RCC 7860 (cell line): Measurements from ENCODE around the gene UXS1.

Experiments
- DNase-seq: peaks from one replicate; pipeline ENCODE4 v3.0.0-alpha.2; 2015; ENCODE audit warnings: low spot score
- FAIRE-seq: peaks from 2 replicates; lab custom pipeline; 2012; peaks lifted over from hg19 to GRCh38; lab: Jason Lieb, UNC

UXS1 gene

DNA sequence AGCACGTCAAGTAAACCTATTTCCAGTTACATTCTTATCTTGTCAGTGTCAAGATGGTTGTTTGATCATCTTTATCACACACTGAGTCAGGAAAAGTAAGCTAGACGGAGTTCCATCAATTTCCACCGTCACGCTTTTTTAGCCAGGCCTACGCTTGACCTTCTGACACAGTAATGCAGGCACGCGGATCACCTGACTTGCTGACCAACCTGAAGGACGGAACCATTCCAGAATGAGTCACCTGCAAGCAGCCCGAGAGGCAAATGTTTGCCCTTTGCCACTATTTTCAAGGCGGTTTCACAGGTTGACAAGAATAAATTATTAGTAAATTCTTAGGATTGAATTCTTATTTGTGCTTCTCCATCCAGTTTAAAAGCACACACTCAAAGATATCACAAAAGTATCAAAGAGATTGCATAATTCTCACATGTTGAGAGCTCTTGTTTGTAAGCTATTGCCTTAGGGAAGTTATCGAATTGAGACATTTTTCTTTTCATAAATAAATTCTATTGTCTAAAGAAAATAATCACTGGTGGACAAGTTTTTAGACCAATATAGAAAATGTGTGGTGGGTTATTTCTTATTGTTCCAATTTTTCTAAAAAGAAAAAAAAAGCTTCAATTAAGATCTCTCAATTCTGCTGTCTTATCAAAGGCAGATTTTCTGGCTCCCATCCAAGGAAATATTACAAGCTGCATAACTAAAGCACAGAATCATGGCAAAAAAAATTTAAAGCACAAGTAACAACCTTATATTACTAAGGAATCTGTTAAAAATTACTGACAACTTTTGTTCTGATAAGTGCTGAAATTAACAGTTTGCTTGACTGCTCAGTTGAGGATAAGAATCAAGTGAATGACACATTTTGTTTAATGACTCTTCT, 31.9 kb downstream of the UXS1 start:
- peak; percentile 91 for DNase-seq
- peak; percentile 98 for FAIRE-seq

DNA sequence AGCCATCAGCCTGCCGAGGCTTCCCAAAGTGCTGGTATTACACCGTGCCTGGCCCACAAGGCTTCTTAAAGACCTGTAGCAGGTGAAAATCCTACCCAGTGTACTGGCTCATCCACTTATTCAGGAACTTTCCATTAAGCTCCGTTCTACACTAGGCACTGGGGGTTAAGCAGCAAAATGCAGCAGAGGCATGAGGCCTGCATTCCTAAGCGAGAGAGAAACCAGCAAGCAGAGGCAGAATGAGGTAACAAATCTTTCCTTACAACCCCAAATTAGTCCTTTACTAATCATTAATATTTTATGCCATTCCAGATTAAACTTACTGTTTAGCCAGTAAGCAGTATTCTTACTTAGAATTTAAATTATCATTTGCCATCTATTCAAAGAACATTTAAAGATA, 32.8 kb downstream of the UXS1 start:
- DNase-seq (no peak), FAIRE-seq (no peak)

DNA sequence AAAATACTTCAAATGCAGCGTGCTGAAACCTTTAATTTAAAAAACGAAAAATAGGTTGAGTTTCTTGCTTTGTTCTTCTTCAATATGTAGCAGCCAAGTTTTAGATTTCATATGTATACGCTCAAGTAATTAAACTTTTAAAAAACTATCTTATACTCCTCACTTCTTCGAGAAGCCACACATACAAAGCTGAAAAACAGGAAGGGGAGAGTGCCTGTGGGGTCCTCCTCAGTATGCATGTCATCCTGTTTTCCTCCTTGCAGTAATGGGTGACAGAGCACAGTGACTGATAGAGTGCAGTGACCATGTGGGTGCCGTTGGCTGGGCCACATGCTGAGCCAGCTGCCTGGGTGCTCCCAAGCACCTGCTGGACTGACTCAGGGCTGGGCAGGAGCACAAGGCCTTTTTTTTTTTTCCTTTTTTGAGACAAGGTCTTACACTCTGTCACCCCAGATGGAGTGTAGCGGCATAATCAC, 33.3 kb downstream of the UXS1 start:
- FAIRE-seq = peak; percentile 62
- peak; percentile 68 for DNase-seq

DNA sequence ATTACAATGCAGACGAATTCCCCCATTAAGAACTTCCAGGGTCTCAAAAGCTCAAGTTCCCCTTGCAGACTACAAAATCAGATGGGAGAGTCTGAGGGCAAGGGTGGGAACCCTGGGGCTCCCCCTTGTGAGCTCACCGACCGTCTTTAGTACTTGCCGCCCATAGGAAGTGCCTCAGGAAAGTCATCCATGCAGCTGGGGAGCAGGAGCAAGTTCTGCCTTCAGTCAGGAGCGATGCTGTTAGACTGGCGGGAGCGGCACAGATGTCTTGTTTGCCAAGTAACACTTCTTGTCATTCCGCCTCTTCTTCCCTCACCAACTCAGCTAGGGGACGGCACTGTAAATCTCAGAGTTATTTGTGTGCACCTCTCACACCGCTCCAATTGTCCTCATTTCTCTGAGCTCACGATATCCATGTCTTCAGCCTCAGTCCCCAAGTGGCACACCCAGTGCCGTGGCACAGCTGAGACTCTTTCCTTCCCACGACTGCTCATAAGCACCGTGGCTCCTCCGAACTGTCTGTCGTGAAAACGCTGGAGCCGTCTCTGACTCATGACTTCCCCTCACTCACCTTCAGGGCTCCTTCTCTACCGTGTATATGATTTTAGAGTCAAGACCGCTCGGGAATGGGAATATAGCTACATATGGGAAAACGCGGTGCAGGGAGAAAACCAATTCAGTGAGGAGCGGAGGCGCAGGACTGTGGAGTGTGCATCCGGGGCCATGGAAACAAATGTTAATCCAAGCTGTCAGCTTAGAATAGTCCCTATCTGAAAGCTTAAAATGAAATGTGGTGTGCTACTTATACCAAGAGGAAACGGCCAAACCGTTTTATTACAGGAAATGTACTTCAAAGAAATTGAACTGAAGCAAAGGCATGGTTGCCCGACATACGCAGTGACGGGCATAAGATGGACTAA, 34.0 kb downstream of the UXS1 start:
- DNase-seq (no peak), FAIRE-seq (no peak)

DNA sequence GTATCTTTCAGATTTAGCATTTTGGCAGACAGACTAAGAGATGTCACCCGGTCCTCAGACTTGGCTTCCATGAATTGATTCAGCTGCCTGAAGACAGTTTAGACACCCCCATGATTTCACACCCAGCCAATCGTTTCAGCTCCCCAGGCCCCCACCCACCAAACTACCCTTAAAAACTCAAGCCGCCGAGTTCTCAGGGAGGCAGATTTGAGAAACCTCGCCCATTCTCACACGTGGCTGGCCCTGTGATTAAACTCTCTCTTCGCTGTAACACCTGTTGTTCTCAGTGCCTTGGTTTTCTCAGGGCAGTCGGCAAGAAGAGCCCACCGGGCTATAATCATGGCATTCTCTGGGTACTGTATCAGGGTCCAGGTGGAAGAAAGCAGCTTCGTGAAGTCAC, 35.2 kb downstream of the UXS1 start:
- no peak for FAIRE-seq
- DNase-seq = no peak

DNA sequence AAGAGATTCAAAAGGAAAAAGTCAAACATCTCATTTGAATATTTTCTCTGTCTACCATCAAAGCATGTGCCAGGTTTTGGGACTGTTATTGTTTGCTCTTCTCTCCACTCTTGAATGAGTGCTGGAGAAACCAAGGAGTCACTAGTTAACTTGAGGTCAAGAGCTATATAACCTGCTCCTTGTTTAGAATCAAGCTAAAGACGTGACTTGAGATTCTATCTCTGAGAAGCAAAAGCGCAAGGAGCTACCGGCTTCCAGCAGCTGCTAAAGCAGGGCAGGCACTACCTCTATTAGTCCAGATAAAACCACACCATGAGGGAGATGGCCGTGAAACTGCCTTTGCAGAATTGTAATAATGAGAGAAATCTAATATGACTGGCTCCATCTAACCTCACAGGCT, 36.0 kb downstream of the UXS1 start:
- DNase-seq (no peak), FAIRE-seq (no peak)

DNA sequence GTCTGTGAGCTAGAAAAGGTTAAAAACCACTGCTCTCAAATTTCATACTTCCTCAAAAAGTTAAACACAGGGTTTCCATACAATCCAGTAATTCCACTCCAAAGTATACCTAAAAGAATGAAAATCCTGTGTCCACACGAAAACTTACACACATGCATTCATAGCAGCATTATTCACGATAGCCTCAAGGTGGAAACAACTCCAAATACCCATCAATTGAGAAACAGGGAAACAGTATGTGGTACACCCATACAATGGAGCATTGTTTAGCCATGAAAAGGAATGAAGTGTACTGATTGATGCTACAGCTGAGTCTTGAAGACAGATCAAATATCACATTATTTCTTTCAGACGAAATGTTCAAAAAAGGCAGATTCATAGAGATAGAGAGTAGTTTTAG, 36.7 kb downstream of the UXS1 start:
- DNase-seq = no peak
- FAIRE-seq = no peak

DNA sequence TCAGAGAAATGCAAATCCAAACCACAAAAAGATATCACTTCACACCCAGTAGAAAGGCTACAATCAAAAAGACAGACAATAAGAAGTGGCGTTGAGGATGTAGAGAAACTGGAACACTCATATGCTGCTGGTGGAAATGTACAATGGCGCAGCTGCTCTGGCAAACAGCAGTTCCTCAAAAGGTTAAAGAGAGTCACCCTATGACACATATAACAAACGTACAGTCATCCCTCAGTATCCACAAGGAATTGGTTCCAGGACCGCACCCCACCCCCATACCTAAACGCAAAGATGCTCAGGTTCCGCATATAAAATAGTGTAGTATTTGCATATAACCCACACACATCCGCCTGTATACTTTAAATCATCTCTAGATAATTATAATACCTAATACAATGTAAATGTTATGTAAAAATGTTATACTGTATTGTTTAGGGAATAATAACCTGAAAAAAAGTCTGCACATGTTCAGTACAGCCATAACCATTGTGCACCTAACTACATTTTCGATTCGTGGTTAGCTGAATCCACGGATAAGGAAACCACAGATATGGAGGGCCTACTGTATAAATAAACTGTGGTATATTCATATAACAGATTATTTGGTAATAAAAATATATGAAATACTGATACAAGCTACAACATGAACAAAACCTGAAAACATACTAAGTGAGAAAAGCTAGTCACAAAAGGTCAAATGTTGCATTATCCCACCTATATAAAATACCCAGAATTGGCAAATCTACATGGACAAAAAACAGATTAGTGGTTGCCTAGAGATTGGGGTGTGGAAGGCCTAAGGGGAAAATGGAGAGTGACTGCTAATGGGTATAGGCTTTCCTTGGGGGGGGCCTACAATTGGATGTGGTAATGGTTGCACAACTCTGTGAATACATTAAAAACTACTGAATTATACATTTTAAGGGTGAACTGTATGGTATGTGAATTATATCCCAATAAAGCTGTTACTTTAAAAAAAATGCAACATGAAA, 37.5 kb downstream of the UXS1 start:
- FAIRE-seq = no peak
- DNase-seq = no peak

DNA sequence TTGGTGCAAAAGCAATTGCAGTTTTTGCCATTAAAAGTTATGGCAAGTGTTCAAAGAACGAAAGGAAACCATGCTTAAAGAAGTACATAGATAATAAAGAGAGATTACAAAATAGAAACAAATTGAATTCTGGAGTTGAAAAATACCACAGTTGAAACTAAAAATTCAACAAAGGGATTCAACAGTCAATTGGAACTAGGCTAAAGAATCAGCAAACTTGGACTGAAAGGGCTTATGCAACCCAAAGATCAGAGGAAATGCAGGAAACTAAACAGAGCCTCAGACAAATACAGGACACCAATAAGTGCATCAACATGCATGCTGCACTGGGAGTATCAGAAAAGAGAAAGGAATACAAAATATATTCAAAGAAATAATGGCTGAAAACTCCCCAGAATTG, 40.3 kb downstream of the UXS1 start:
- DNase-seq = no peak
- no peak for FAIRE-seq

DNA sequence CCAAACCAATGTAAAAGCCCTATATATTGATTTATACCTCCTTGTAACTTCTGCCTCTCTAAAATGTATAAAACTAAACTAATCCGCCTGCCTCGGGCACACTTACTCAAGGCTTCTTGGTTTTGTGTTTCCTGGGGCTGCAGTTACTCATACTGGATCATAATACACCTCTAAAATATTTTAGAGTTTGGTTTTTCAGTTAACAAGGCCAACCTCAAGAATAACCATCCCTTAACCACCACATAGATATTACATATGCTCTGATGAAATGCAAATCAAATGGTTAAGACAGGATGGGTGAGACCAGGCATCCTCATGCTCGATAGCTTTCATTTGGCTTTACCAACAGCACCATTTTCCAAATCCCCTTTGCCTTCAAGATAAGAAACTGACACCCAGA, 46.4 kb downstream of the UXS1 start:
- DNase-seq (peak; percentile 60), FAIRE-seq (no peak)

DNA sequence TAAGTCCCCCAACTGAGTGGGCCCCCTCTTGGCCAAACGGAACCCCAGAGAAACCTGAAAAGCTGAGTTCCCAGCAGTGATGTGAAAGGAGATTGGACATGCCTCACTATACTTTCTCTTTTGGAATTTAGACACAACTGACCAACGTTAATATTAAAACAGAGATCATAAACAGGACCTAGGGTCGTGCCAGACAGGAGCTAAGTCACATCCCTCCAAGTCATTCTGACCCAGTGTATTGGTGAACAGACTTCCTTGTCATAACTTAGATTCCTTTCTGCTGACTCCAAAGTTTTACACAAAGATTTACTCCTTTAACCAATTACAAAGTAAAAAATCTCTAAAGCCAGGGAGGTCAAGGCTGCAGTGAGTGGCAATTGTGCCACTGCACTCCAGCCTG, 46.9 kb downstream of the UXS1 start:
- peak; percentile 98 for FAIRE-seq
- DNase-seq = peak; percentile 97

DNA sequence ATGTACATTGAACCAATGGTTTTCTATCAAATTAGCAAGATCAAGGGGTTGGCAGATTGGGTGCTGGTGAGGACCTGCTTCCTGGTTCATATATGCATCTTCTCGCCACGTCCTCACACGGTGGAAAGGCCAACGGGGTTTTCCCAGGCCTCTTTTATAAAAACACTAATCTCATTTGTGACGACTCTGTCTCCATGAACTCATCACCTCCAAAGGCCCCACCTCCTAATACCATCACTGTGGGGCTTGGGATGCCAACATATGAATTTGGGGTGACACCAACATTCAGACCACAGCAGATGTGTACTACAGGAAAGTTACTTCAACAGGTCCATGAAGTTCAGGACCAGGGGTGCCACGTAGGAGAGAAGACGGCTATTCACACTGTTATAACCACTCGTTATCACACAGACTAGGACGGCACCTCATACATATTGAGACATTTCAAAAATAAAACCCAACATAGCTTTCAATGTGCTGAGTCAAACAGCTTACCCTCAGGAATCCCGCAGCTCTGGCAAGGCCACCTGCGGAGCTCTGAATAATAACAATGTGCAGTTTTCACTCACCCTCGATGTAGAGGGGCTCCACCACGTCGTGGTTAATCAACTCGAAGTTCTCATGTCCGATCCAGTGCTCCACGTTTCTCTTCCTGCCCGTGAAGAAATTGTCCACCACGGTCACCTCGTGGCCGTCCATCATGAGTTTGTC, 49.3 kb downstream of the UXS1 start:
- DNase-seq (no peak), FAIRE-seq (no peak)

DNA sequence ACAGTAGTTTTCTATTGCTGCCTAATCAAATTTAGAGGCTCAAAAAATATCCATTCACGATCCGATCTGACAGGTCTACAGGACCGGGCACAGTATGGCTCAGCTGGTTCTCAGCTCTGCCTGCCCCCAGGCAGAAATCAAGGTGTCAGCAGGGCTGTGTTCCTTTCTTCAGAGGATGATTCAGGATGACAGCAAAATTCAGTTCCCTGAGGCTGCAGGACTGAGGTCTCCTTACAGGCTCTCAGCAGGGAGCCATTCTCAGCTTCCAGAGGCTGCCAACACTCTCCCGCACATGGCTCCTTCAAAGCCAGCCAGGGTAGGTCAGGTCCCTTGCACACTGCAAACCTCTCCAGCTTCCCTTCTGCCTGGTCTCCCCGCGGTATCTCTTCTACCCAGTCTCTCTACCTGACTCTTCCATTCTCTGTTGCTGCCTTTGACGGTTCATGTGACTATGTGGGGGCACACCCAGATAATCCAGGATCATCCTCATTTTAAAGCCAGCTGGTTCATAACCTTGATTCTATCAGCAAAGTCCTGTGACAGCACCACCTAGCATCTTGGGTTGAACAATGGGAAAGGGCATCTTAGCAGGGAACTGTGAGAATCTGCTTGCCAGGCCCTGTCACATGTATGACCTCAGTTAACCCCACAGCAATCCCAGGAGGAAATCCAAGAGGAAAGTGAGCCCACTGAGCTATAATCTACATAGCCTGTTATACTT, 50.4 kb downstream of the UXS1 start:
- FAIRE-seq (no peak), DNase-seq (peak; percentile 55)

DNA sequence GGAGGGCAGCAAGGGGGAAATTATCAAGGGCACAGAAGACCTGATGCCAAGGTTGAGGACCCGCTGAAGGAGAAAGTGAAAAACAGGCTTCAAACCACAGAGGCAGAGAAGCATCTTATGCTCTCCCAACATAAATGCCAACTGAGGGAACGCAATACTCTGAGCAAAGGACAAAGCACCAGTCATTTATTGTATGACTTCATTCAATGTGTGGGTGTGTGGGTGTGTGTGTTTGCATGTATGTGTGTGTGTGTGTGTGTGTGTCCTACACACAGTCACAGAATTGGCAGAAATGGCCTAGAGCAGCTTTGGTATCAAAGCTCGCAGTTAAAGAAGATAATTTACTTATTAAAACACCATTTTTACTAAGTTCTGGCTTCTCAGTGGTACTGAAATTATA, 51.4 kb downstream of the UXS1 start:
- FAIRE-seq (no peak), DNase-seq (no peak)

DNA sequence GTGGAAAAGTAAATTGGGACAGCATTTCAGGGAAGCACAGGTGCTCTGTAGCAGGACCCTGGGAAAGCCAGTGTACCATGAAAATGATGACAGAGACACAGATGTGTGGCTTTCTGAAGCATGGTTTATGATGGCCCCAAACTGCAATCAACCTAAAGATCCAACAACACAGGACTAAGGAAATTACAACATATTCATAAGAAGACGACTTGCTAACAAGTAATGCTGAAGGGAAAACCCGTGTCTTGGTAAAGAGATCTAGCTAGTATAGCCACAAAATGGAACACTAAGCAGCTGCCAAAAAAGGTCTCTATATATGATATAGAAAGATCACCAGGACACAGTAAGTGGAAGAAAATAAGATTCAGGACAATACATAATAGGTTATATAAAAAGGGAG, 53.2 kb downstream of the UXS1 start:
- no peak for FAIRE-seq

DNA sequence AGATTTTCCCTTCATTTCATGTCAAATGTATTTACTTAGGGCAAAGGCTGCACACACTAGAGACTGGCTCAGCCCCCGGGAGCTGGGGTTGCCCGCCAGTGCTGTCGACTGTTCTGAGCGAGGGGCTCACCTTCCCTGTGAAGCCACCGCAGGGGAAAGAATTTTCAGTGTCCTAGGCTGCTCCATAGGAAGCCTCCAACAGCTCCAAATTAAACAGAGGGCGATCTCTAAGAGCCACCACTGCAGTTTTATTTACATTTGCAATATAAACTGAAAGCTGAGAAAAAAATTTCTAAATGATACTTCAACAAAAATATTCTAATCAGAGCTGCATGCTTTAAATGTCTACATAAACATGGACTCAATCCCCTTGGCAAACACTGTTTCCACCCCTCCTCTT, 54.0 kb downstream of the UXS1 start:
- FAIRE-seq = no peak

More for the DNA sequence above, 53.2 kb downstream of the UXS1 start:
- no peak for DNase-seq

DNA sequence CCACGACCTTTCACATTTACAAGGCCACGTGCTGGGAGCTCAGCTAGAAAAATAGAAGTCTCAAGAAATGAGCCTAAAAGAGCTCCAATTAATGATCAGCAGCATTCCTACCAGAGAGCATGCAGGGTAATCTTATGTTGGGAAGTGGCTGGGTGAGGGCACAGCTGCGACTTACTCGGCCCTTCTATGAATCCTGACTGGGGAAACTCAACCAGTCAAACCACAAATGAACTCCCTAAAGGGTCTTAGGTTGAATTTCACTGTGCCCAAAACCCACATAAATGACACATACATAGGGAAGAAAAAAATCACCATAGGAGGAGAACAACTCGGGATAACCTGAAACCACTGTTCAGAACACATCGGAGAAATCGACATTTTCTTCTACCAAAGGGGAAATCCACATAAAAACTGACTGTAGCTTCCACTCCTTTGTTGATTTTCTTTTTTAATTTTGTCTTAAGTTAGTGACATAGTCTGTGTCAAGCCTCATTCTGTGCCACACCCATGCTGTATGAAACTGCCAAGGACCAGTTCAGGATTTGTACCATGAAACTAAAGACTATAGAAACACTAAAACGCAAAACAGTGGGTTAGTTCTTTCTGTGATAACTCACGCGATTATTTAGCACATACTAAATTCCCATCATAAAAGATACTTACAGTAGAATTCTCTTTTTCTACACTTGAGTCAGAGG, 54.7 kb downstream of the UXS1 start:
- FAIRE-seq (no peak), DNase-seq (no peak)

More for the DNA sequence above, 54.0 kb downstream of the UXS1 start:
- no peak for DNase-seq

DNA sequence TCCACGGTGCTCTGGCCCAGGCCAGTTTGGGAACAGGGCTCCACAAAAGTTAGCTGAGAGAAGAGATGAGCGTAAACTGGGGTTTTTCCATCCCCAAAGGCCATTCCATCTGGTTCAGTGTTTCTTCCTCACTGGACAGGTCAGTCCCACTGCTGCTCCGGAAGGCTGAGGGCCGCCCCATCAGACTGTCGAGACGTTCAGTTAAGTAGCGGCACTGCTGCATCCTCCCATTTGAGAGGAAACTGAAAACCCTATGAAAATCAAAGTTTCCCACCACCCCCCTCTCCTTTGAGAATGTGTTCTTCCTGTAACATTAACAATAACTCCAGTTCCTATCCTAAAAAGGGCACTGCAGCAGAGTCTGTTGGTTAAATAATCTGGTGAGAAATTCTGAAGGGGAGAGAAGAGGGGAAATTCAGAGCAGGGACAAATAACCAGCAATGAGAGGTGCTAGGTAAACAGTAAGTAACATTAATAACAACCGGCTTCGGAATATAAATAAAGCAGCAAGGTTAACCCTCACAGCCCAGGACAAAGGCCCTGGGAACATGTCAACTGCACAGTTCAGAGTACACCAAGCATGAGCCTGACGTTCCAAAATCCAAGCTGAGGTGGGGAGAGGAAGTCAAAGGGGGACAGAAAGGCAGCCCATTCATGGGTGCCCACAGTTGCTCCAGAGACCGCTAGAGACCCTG, 55.4 kb downstream of the UXS1 start:
- FAIRE-seq (no peak), DNase-seq (no peak)
